GM21786 (cell line): ENCODE data around the gene FHL2.

Experiments
- ATAC-seq: cut with Tn5 transposase; IDR thresholded peaks from one replicate; pipeline ENCODE4 v1.9.1; 2021; ENCODE audit not compliant: unreplicated experiment

The FHL2 gene

GRCh38 chr2:105320651-105321215 lies 78.1 kb downstream of the FHL2 start:
- ATAC-seq = no peak

DNA sequence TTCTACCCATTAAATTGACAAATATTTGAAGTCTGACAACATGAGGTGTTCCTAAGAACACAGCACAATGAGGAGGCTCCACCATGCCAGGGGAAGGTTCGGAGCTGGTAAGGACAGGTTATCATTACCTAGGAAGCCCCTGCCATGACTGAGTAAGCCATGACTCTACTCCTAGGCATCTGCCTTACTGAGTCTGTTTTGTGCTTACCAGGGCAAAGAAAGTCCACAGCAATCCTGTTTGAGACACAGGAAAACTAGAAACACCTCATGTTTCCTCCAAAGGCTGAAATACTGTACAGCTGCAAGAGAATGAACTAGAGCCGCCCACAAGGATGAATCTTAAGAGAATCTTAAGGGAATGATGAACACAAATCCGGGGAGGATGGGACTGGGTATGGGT lies 80.9 kb downstream of the FHL2 start:
- no peak for ATAC-seq

DNA sequence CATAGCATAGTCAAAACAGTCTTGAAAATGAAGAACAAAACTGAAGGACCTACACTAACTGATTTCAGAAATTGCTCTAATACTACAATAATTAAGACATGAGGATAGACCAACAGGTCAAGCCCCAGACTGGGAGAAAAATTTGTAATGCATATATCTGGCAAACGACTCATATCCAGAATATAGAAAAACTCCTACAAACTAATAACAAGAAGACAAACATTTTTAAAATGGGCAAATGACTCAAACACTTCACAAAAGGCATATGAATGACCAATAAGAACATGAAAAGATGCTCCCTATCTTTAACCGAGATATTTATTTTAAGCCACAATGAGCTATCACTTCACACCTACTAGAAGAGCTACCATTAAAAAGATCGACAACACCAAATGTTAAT lies 83.5 kb downstream of the FHL2 start:
- no peak for ATAC-seq

DNA sequence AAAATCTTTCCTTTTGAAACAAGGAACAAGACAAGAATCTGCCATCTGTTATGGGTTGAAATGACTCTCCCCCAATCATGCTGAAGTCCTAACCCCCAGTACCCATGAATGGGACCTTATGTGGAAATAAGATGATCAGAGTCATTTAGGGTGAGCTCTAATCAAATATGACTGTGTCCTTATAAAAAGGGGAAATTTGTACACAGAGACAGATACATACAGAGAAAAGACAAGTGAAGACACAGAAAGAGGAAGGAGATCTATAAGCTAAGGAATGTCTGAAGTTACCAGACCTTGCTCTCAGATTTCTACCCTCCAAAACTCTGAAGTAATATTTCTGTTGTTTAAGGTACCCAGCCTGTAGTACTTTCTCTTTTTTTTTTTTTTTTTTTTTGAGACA lies 85.0 kb downstream of the FHL2 start:
- ATAC-seq = no peak
